Psoas muscle (tissue), 8 donors: ENCODE data around the gene MEST. TPM values are rescaled to one million over a fixed set of nuclear protein-coding genes. Genes with fewer than 3 reads are reported as not detected.
"Not testable (repeated sequence)": the region's sequence is repeated elsewhere in the genome, so short reads cannot be mapped to it uniquely, and the experiment has no call there.

Experiments
- ATAC-seq, 4 donors: fragments of 200-7000 bp; cut with Tn5 transposase; one replicate each; pipeline ENCODE4 v1.9.1; 2020; ENCODE audit warnings: moderate library complexity in 3 of 4, mild to moderate bottlenecking in 2 of 4
- DNase-seq, 2 donors: peaks; one replicate each; pipeline ENCODE4 v3.0.0-alpha.2; 2020
- H3K27ac ChIP-seq: fragments of 200-600 bp; one replicate; pipeline ENCODE4 v1.8.0; 2022
- H3K27me3 ChIP-seq, 3 donors: fragments of 200-600 bp in 1 of 3; one replicate each; pipeline versions ENCODE4 v1.6.1 to v1.8.0; 2013 to 2022; ENCODE audit warnings: low read length in 2 of 3, mild to moderate bottlenecking in 2 of 3, moderate library complexity in 1 of 3; ENCODE audit not compliant: insufficient read depth in 3 of 3
- H3K36me3 ChIP-seq, 2 donors: fragments of 200-600 bp in 1 of 2; one replicate each; pipeline versions ENCODE4 v1.6.1 to v1.8.0; 2013 to 2022; ENCODE audit warnings: low read depth in 1 of 2, mild to moderate bottlenecking in 1 of 2, moderate library complexity in 1 of 2; ENCODE audit not compliant: insufficient read depth in 1 of 2
- H3K4me1 ChIP-seq: fragments of 200-600 bp; one replicate; pipeline ENCODE4 v1.8.0; 2022
- H3K4me3 ChIP-seq: fragments of 200-600 bp; one replicate; pipeline ENCODE4 v1.8.0; 2022; ENCODE audit warnings: mild to moderate bottlenecking
- H3K9me3 ChIP-seq: fragments of 200-600 bp; one replicate; pipeline ENCODE4 v1.8.0; 2022
- CTCF ChIP-seq: fragments of 200-600 bp; IDR thresholded peaks from one replicate; pipeline ENCODE4 v1.8.0; 2022; ENCODE audit warnings: antibody characterized with exemption
- WGBS, 3 donors: extraction: QIAGEN DNeasy Blood & Tissue Kit; methylation state at CpG; one replicate each; pipeline versions ENCODE4 v1.1.6 to v1.1.7; 2013; 5-methylcytosine and 5-hydroxymethylcytosine counted together
- intact Hi-C, 2 donors: fragments of 100-400 bp; cut with DNase I; formaldehyde crosslinking; loops; one replicate each; pipeline versions ENCODE4 v1.11.0 to v1.14.2; 2022
- polyA plus RNA-seq, 3 donors: library from polyadenylated mRNA; stranded (reverse); fragments of 200-250 nt; gene quantifications; one replicate each; pipeline ENCODE4 v1.2.3, GENCODE V29; 2013
- total RNA-seq, 4 donors: library from RNA; stranded (reverse); fragmentation: NEBNext Ultra II Directional in 2 of 4; extraction: Animal tissue kit (Norgen Biotek cat#: 25700) in 2 of 4; gene quantifications; one replicate each; pipeline versions ENCODE4 v1.2.1 to v1.2.4, GENCODE V29; 2021 to 2023
- donor health status: healthy with polysubstance abuse.
- donor health status: DM: no; HTN: no; CAD: no; lungs with moderate emphysema.
- donor health status: Bipolar disorder and iron deficiency.
- donor health status: healthy.
- donor health status: DM: yes; HTN: yes; CAD: no.
- donor health status: DM: no; HTN: no; CAD: no.
- donor health status: DM: no; HTN: no; CAD: no.
- donor health status: DM: yes; HTN: yes; CAD: no.

The MEST gene
- total and polyA plus RNA-seq, 7 donors: 2.8 to 12.6 (median 5.2) TPM

DNA sequence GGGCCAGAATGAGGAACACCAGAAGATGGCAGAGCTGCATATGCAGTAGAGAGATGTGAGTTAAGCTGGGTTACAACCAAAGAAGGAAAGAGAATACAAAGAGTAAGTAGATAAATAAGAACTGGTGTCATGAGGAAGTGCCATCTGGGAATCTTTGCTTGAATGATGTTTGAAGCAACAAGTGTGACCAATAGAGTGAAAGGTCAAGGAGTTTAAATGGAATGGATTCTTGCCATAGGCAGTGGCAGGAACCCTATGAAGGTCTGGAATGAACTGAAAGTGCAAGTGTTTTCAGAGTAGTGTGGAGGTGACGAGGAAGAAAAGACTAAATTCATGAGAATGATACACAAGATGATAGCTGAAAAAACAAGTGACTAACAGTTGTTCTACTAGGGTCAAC, 21.6 kb downstream of the MEST start:
- TF ChIP-seq CTCF: no peak
- ATAC-seq: no peak
- 89 to 96% (median 95%) methylated on average over 1 of the region's 1 CpG for WGBS, 3 donors
- DNase-seq: no peak
- Histone ChIP-seq H3K4me1 (no peaks in the 10 kb centered on the region), H3K9me3 (no peaks in the 10 kb centered on the region), H3K36me3 (peaks cover 0 to 15% of the 10 kb centered on the region in 2 donors), H3K27me3 (no peaks in the 10 kb centered on the region), H3K27ac (no peak overlapping the region), H3K4me3 (no peak overlapping the region)
- intact Hi-C loops: no loop called here

DNA sequence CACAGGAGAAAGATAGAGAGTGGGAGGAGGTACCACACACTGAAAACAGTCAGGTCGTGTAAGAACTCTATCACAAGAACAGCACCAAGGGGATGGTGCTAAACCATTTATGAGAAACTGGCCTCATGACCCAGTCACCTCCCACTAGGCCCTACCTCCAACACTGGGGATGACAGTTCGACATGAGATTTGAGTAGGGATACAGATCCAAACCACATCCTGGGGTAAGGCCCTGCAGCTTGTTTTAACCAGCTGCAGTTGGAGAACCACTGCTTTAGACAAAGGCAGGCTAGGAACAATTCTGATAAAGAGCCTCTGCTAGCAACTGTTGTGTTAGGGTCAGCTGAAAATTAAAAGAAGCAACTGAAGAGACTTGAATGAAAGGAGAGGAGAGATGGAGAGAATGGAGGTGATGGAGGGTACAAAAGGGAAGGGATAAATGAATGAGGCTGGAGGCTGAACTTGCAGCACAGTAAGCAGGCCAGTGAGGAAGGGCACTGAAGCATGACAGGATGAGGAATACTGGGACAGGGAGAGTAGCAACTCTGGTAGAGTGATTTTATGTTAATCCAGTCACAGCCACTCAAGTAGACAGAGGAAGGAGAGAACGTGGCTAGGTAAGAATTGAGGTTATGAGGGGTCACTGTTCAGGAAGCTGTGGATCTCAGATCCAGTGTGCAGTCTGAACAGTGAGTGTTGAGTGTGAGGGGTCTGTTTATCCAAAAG, 23.6 kb downstream of the MEST start:
- no peak overlapping the region for H3K4me3 ChIP-seq
- ATAC-seq (no peak), DNase-seq (no peak)
- intact Hi-C loops: no loop called here
- H3K9me3 ChIP-seq: no peaks in the 10 kb centered on the region
- peaks cover 0 to 8% of the 10 kb centered on the region in 2 donors for H3K36me3 ChIP-seq
- no peak for TF ChIP-seq CTCF
- H3K4me1 ChIP-seq: no peaks in the 10 kb centered on the region
- H3K27me3 ChIP-seq: no peaks in the 10 kb centered on the region
- H3K27ac ChIP-seq: no peak overlapping the region
- WGBS, 3 donors: 74 to 80% (median 79%) methylated on average over 3 of the region's 3 CpGs

- no peak overlapping the region for H3K27ac ChIP-seq
- DNase-seq (no peak), ATAC-seq (no peak)
- TF ChIP-seq CTCF: no peak
- H3K36me3 ChIP-seq: peaks cover 0 to 4% of the 10 kb centered on the region in 2 donors
- intact Hi-C loops: no loop called here
- H3K4me3 ChIP-seq: no peak overlapping the region
- H3K9me3 ChIP-seq: no peaks in the 10 kb centered on the region
- no peaks in the 10 kb centered on the region for H3K27me3 ChIP-seq
- 84 to 91% (median 86%) methylated on average over 4 of the region's 4 CpGs for WGBS, 3 donors
- H3K4me1 ChIP-seq: no peaks in the 10 kb centered on the region
These were observed 29.5 kb downstream of the MEST start for GRCh38 chr7:130521258-130521951.

DNA sequence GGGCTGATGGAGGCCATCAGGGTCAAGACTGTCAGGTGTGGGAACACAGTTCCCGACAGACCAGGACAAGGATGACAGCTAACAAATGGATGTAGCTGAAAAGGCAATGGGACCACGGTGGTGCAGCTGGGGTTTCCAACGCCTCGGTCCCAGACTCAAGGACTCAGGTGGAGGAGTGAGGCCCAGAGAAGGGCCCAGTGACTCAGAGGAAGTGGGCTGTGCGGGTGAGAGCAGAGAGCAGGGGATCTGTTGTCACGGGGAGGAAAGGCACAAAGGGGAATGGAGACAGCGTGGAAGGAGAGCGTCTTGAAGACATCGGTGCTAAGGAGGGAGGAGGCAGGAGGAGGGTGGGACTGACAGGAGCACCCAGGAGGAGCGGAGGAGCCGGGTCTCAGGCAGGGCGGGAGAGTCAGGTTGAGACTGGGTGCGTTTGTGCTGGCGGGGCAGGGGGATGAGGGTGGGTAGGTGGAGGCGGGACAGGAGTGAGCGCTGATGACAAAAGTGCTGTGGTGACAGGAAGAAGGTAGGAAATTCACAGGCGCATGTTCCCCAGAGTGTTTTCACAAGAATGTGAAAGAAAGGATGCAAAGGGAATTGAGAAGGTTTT, 31.7 kb downstream of the MEST start:
- H3K27ac ChIP-seq, H3K36me3 ChIP-seq, intact Hi-C loops, H3K9me3 ChIP-seq, DNase-seq, H3K4me1 ChIP-seq, H3K27me3 ChIP-seq, ATAC-seq, H3K4me3 ChIP-seq: not testable (repeated sequence)
- WGBS, 3 donors: 92 to 95% (median 93%) methylated on average over 17 of the region's 17 CpGs

DNA sequence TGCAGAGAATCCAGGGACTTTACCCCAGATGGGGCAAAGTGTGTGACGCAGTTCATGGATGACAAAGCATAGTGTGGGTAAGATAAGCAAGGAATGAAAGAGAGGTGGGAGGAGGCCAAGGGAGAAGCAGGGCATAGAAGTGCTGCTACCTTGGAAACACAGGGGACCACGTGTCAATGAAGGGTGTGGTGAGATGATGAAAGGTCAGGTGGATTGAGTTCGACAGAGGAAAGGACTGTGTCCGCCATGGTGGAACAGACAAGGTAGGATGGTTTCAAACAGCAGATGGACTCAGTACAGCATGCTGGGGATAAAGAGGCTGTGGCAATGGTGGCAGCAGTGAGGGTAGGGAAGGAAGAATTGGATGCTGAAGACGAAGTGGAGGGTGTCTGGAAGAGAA, 32.7 kb downstream of the MEST start:
- Histone ChIP-seq H3K27ac (no peak overlapping the region), H3K36me3 (peaks cover 0 to 4% of the 10 kb centered on the region in 2 donors), H3K9me3 (no peaks in the 10 kb centered on the region), H3K4me3 (no peak overlapping the region), H3K4me1 (no peaks in the 10 kb centered on the region), H3K27me3 (no peaks in the 10 kb centered on the region)
- no peak for TF ChIP-seq CTCF
- 92 to 97% (median 96%) methylated on average over 5 of the region's 5 CpGs for WGBS, 3 donors
- DNase-seq: no peak
- intact Hi-C loops: no loop called here
- no peak for ATAC-seq

DNA sequence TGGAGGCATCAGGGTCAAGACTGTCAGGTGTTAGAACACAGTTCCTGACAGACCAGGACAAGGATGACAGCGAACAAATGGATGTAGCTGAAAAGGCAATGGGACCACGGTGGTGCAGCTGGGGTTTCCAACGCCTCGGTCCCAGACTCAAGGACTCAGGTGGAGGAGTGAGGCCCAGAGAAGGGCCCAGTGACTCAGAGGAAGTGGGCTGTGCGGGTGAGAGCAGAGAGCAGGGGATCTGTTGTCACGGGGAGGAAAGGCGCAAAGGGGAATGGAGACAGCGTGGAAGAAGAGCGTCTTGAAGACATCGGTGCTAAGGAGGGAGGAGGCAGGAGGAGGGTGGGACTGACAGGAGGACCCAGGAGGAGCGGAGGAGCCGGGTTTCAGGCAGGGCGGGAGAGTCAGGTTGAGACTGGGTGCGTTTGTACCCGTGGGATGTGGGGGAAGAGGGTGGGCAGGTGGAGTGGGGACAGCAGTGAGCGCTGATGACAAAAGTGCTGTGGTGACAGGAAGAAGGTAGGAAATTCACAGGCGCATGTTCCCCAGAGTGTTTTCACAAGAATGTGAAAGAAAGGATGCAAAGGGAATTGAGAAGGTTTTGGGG, 36.0 kb downstream of the MEST start:
- ATAC-seq, H3K9me3 ChIP-seq, H3K27me3 ChIP-seq, H3K27ac ChIP-seq, H3K4me3 ChIP-seq, DNase-seq, H3K36me3 ChIP-seq, intact Hi-C loops, H3K4me1 ChIP-seq: not testable (repeated sequence)
- 87 to 91% (median 90%) methylated on average over 13 to 17 of the region's 17 CpGs for WGBS, 3 donors
